GM12878 (cell line): Measurements from ENCODE around the gene FAAP100. TPM values are rescaled to one million over a fixed set of nuclear protein-coding genes. Genes with fewer than 3 reads are reported as not detected.

Experiments
- BCL11A ChIP-seq: IDR thresholded peaks from 2 replicates; pipeline ENCODE4 v1.6.1; 2011; ENCODE audit warnings: low read depth, low read length
- CREB1 ChIP-seq: IDR thresholded peaks from 2 replicates; pipeline ENCODE4 v1.6.1; 2012; ENCODE audit warnings: low read depth, mild to moderate bottlenecking, inconsistent platforms
- EP300 ChIP-seq, 2 experiments: fragments of 150-350 bp in 1 of 2; IDR thresholded peaks; 2 replicates each; pipeline ENCODE4 v1.6.1; 2011 to 2012; ENCODE audit warnings: low read depth in 2 of 2, low read length in 2 of 2, borderline replicate concordance in 1 of 2, improper control_type of control experiment in 1 of 2, inconsistent platforms in 1 of 2; ENCODE audit not compliant: control insufficient read depth in 1 of 2
- GABPA ChIP-seq: IDR thresholded peaks from 2 replicates; pipeline ENCODE4 v1.6.1; 2014; ENCODE audit warnings: antibody characterized with exemption, low read depth, mild to moderate bottlenecking, inconsistent platforms
- LARP7 ChIP-seq: fragments of 450-650 bp; IDR thresholded peaks from 2 replicates; pipeline ENCODE4 v1.6.1; 2017; ENCODE audit warnings: mild to moderate bottlenecking
- MYB ChIP-seq: fragments of 150-350 bp; IDR thresholded peaks from 2 replicates; pipeline ENCODE4 v1.6.1; 2014; ENCODE audit warnings: mild to moderate bottlenecking, low read depth, low read length, borderline replicate concordance
- NBN ChIP-seq: fragments of 450-650 bp; IDR thresholded peaks from 2 replicates; pipeline ENCODE4 v1.6.1; 2016
- NFIC ChIP-seq: IDR thresholded peaks from 2 replicates; pipeline ENCODE4 v1.6.1; 2012; ENCODE audit warnings: low read depth, mild to moderate bottlenecking, inconsistent platforms, low read length, moderate library complexity
- RELA ChIP-seq: fragments of 450-650 bp; IDR thresholded peaks from 2 replicates; pipeline ENCODE4 v1.8.0; 2014; ENCODE audit warnings: borderline replicate concordance; ENCODE audit not compliant: partially characterized antibody
- SUZ12 ChIP-seq: fragments of 200-600 bp; sonication (generic); IDR thresholded peaks from one replicate; pipeline ENCODE4 v1.6.1; 2018; ENCODE audit warnings: antibody characterized with exemption, mild to moderate bottlenecking; ENCODE audit not compliant: unreplicated experiment
- polyA plus RNA-seq, 11 experiments: library from polyadenylated mRNA; depleted of rRNA in 4 of 11; unstranded in 6 of 11; stranded (reverse) in 5 of 11; fragments of >200 nt; fragmentation: Nextera tagmentation in 4 of 11; fragmentation: Illumina TruSeq in 1 of 11; extraction: Ambion mirVana in 4 of 11; extraction: Trizol in 1 of 11; gene quantifications; 1 replicate in 1 of 11; 2 replicates in 10 of 11; pipeline versions ENCODE4 v1.2.1 to v1.2.3, GENCODE V29; 2011 to 2016; ENCODE audit warnings: inconsistent platforms in 2 of 11, missing spikeins in 2 of 11, low read depth in 1 of 11
- total RNA-seq, 4 experiments: library from RNA; depleted of rRNA in 3 of 4; stranded (reverse); fragments of >200 nt in 3 of 4; fragmentation: Illumina TruSeq in 1 of 4; extraction: Trizol in 1 of 4; gene quantifications; 2 replicates each; pipeline versions ENCODE4 v1.2.1 to v1.2.3, GENCODE V29; 2013 to 2021
- TF ChIP-seq, protein P1 (sequence below): fragments of 450-650 bp; formaldehyde crosslinking; IDR thresholded peaks from 2 replicates; pipeline ENCODE4 v1.4.0; 2022; ENCODE audit warnings: mild to moderate bottlenecking, moderate library complexity
- TF ChIP-seq, protein P2 (sequence below): fragments of 150-350 bp; IDR thresholded peaks from 2 replicates; pipeline ENCODE4 v1.6.1; 2014; ENCODE audit warnings: mild to moderate bottlenecking, low read depth, low read length
- TF ChIP-seq, protein P3 (sequence below): IDR thresholded peaks from 2 replicates; pipeline ENCODE4 v1.6.1; 2011; ENCODE audit warnings: mild to moderate bottlenecking, low read depth, low read length, moderate library complexity; ENCODE audit not compliant: insufficient replicate concordance
- TF ChIP-seq, protein P4 (sequence below): IDR thresholded peaks from 2 replicates; pipeline ENCODE4 v1.6.1; 2012; ENCODE audit warnings: low read length, inconsistent platforms
- TF ChIP-seq, protein P5 (sequence below): IDR thresholded peaks from 2 replicates; pipeline ENCODE4 v1.6.1; 2012; ENCODE audit warnings: low read depth, low read length, improper control_type of control experiment
- TF ChIP-seq, protein P6 (sequence below): fragments of 450-650 bp; IDR thresholded peaks from 2 replicates; pipeline ENCODE4 v1.6.1; 2016; ENCODE audit warnings: mild to moderate bottlenecking, moderate library complexity, borderline replicate concordance

The FAAP100 gene
- total and polyA plus RNA-seq, 10 of the 15 experiments (the other 5 are each of a cell fraction or from before 2014, with no cell fraction given) = 0.11 to 46.2 (median 17.1) TPM

DNA sequence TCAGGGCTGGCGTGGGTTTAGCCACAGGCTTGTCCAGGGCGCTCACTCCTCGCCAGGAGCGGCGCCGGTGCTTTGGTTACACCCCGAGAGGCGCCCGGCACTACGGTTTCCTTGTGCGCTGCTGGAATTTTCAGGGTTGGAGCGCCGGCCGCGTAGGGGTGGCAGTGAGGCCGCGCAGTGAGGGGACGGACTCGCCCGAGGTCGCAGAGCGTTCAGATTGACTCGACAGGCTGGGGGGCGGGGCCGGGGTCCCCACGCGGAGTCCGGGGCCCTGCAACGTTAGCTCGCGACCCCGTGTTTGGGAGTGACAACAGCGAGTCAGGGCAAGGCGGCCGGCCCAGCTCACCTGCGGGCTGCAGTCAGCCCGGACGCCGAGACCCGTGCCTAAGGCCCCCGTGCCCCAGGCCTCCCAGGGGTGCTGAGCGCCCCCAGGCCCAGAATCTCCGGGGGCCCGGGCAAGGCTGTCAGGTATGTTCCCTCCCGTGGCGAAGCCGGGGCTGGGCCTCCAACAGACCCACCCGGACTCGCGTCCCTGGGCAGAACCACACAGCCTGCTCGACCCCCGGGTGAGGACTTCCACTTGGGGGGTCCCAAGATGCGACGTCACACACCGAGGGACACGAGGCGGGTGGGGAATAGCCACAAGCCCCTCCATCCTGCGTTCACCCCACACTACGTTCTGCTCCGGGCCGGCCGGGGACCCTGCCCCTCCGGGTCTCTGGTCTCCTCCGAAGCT lies 38.2 kb downstream of the FAAP100 start (continued):
- no peak for TF ChIP-seq EP300 (IDR thresholded peaks at IDR 0.05; ENCODE audit: borderline replicate concordance in 1 of 2, control insufficient read depth in 1 of 2, low read depth in 2 of 2, low read length in 2 of 2)
- no peak for TF ChIP-seq CREB1
- TF ChIP-seq, protein P1, sequence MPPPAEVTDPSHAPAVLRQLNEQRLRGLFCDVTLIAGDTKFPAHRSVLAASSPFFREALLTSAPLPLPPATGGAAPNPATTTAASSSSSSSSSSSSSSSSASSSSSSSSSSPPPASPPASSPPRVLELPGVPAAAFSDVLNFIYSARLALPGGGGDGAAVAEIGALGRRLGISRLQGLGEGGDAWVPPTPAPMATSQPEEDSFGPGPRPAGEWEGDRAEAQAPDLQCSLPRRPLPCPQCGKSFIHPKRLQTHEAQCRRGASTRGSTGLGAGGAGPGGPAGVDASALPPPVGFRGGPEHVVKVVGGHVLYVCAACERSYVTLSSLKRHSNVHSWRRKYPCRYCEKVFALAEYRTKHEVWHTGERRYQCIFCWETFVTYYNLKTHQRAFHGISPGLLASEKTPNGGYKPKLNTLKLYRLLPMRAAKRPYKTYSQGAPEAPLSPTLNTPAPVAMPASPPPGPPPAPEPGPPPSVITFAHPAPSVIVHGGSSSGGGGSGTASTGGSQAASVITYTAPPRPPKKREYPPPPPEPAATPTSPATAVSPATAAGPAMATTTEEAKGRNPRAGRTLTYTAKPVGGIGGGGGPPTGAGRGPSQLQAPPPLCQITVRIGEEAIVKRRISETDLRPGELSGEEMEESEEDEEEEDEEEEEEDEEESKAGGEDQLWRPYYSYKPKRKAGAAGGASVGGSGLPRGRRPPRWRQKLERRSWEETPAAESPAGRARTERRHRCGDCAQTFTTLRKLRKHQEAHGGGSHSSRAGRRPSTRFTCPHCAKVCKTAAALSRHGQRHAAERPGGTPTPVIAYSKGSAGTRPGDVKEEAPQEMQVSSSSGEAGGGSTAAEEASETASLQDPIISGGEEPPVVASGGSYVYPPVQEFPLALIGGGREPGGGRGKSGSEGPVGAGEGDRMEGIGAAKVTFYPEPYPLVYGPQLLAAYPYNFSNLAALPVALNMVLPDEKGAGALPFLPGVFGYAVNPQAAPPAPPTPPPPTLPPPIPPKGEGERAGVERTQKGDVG = no peak
- TF ChIP-seq, protein P2, sequence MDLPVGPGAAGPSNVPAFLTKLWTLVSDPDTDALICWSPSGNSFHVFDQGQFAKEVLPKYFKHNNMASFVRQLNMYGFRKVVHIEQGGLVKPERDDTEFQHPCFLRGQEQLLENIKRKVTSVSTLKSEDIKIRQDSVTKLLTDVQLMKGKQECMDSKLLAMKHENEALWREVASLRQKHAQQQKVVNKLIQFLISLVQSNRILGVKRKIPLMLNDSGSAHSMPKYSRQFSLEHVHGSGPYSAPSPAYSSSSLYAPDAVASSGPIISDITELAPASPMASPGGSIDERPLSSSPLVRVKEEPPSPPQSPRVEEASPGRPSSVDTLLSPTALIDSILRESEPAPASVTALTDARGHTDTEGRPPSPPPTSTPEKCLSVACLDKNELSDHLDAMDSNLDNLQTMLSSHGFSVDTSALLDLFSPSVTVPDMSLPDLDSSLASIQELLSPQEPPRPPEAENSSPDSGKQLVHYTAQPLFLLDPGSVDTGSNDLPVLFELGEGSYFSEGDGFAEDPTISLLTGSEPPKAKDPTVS = no peak
- TF ChIP-seq RELA = no peak
- no peak for TF ChIP-seq NFIC
- TF ChIP-seq NBN = peak; percentile 2; the same call in 1 of the 2 replicates
- no peak for TF ChIP-seq GABPA
- TF ChIP-seq BCL11A = no peak
- TF ChIP-seq SUZ12 = no peak
- TF ChIP-seq, protein P3, sequence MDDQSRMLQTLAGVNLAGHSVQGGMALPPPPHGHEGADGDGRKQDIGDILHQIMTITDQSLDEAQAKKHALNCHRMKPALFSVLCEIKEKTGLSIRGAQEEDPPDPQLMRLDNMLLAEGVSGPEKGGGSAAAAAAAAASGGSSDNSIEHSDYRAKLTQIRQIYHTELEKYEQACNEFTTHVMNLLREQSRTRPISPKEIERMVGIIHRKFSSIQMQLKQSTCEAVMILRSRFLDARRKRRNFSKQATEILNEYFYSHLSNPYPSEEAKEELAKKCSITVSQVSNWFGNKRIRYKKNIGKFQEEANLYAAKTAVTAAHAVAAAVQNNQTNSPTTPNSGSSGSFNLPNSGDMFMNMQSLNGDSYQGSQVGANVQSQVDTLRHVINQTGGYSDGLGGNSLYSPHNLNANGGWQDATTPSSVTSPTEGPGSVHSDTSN = peak; percentile 1
- TF ChIP-seq, protein P4, sequence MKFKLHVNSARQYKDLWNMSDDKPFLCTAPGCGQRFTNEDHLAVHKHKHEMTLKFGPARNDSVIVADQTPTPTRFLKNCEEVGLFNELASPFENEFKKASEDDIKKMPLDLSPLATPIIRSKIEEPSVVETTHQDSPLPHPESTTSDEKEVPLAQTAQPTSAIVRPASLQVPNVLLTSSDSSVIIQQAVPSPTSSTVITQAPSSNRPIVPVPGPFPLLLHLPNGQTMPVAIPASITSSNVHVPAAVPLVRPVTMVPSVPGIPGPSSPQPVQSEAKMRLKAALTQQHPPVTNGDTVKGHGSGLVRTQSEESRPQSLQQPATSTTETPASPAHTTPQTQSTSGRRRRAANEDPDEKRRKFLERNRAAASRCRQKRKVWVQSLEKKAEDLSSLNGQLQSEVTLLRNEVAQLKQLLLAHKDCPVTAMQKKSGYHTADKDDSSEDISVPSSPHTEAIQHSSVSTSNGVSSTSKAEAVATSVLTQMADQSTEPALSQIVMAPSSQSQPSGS = no peak
- TF ChIP-seq LARP7 = peak; percentile 43; the same call in 1 of the 2 replicates
- TF ChIP-seq, protein P5, sequence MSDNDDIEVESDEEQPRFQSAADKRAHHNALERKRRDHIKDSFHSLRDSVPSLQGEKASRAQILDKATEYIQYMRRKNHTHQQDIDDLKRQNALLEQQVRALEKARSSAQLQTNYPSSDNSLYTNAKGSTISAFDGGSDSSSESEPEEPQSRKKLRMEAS = peak; percentile 26; the same call in 1 of the 2 replicates
- TF ChIP-seq, protein P6, sequence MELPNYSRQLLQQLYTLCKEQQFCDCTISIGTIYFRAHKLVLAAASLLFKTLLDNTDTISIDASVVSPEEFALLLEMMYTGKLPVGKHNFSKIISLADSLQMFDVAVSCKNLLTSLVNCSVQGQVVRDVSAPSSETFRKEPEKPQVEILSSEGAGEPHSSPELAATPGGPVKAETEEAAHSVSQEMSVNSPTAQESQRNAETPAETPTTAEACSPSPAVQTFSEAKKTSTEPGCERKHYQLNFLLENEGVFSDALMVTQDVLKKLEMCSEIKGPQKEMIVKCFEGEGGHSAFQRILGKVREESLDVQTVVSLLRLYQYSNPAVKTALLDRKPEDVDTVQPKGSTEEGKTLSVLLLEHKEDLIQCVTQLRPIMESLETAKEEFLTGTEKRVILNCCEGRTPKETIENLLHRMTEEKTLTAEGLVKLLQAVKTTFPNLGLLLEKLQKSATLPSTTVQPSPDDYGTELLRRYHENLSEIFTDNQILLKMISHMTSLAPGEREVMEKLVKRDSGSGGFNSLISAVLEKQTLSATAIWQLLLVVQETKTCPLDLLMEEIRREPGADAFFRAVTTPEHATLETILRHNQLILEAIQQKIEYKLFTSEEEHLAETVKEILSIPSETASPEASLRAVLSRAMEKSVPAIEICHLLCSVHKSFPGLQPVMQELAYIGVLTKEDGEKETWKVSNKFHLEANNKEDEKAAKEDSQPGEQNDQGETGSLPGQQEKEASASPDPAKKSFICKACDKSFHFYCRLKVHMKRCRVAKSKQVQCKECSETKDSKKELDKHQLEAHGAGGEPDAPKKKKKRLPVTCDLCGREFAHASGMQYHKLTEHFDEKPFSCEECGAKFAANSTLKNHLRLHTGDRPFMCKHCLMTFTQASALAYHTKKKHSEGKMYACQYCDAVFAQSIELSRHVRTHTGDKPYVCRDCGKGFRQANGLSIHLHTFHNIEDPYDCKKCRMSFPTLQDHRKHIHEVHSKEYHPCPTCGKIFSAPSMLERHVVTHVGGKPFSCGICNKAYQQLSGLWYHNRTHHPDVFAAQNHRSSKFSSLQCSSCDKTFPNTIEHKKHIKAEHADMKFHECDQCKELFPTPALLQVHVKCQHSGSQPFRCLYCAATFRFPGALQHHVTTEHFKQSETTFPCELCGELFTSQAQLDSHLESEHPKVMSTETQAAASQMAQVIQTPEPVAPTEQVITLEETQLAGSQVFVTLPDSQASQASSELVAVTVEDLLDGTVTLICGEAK = no peak
- no peak for TF ChIP-seq MYB
